Measurements from ENCODE around the gene LAGE3. TPM values are rescaled to one million over a fixed set of nuclear protein-coding genes. Genes with fewer than 3 reads are reported as not detected.

LAGE3 gene
- total and polyA plus RNA-seq, 2 donors (not counting 3 experiments of a cell fraction or from before 2014, with no cell fraction given): 14.3 to 31.9 TPM

- H3K79me2 ChIP-seq (ENCODE audit: control insufficient read depth, insufficient read depth, low read length): peaks cover 65% of the 10 kb centered on the region
- BruUV-seq (replicated peaks): TSS peak; percentile 24
- no peak overlapping the region for H3K27ac ChIP-seq (ENCODE audit: insufficient read depth, low read depth, low read length)
- intact Hi-C loops (cut with micrococcal nuclease) (loop anchor here (5.0 kb wide), 2 partner anchors 35 kb away; partner anchors contain the start of genes DNASE1L1 and LAGE3), dilution Hi-C loops (cut with MboI; ENCODE audit: extremely low pct_ligation_motif_present, low sequenced_read_pairs) (no loop called here)
- H2AFZ ChIP-seq (ENCODE audit: low read depth, low read length): no peak overlapping the region
- FAIRE-seq (no peak), DNase-seq (ENCODE audit: low read depth, low spot score) (no peak)
- H3K4me3 ChIP-seq (replicated peaks in 1 of 3; ENCODE audit: insufficient read depth in 1 of 3, low read depth in 1 of 3, low read length in 3 of 3): no peak overlapping the region
- H3K4me2 ChIP-seq (ENCODE audit: insufficient read depth, low read length): no peak overlapping the region
- H3K27me3 ChIP-seq (ENCODE audit: control insufficient read depth in 2 of 2, insufficient read depth in 2 of 2, low read length in 2 of 2): no peaks in the 10 kb centered on the region
- no peaks in the 10 kb centered on the region for H4K20me1 ChIP-seq (replicated peaks; ENCODE audit: control insufficient read depth, extremely low read depth, insufficient read depth, low read length)
- CTCF ChIA-PET: interaction anchor here (1.4 kb wide), 1 partner anchor 15 kb away, joined by 3 read pairs; no protein-coding TSS in a partner anchor
- no peak for TF ChIP-seq JUN (IDR thresholded peaks at IDR 0.05; ENCODE audit: borderline replicate concordance, insufficient read depth, insufficient read length, low read depth)
- TF ChIP-seq POLR2AphosphoS5 (IDR thresholded peaks at IDR 0.05; ENCODE audit: insufficient read depth, low read depth, low read length): no peak
- TF ChIP-seq MYC (IDR thresholded peaks at IDR 0.05; ENCODE audit: low read depth, low read length): no peak
- no peak for TF ChIP-seq POLR2A (IDR thresholded peaks at IDR 0.05; ENCODE audit: low read depth, low read length)
- TF ChIP-seq CTCF (IDR thresholded peaks at IDR 0.05; ENCODE audit: extremely low read depth in 1 of 2, insufficient read depth in 1 of 2, low read depth in 1 of 2, low read length in 2 of 2): no peak
- no peak for TF ChIP-seq MAX (IDR thresholded peaks at IDR 0.05; ENCODE audit: insufficient read depth, insufficient read length)
- no peak for TF ChIP-seq EZH2 (IDR thresholded peaks at IDR 0.05; ENCODE audit: borderline replicate concordance, low read depth, low read length, severe bottlenecking)
- no peak for TF ChIP-seq GATA2 (IDR thresholded peaks at IDR 0.05; ENCODE audit: insufficient read depth, insufficient read length, low read depth, low read length)
- peaks cover 4 to 28% of the 10 kb centered on the region in 2 experiments for H3K36me3 ChIP-seq (ENCODE audit: control insufficient read depth in 2 of 2, extremely low read depth in 1 of 2, insufficient read depth in 2 of 2, low read length in 2 of 2)
- H3K9ac ChIP-seq (replicated peaks; ENCODE audit: extremely low read depth, insufficient read depth, low read length): no peak overlapping the region
- no peaks in the 10 kb centered on the region for H3K9me1 ChIP-seq (replicated peaks; ENCODE audit: control insufficient read depth, extremely low read depth, insufficient read depth, low read length)
- H3K9me3 ChIP-seq (replicated peaks; ENCODE audit: control insufficient read depth, insufficient read depth, low read length): no peaks in the 10 kb centered on the region
- POLR2A ChIA-PET: no interaction called here
- H3K4me1 ChIP-seq (ENCODE audit: control insufficient read depth, extremely low read depth, insufficient read depth, low read length): peaks cover 15% of the 10 kb centered on the region
These were observed 36.9 kb downstream of the LAGE3 start for GRCh38 chrX:154441984-154442707.

Data from endothelial cell of umbilical vein (primary cell).